SU-DHL-6 (cell line): ENCODE measurements around the gene CD5L.

ENCODE experiments used
- H2AFZ ChIP-seq: fragments of 200-600 bp; sonication (generic); 2 replicates; pipeline ENCODE4 v1.6.1; 2014; ENCODE audit warnings: low read depth, mild to moderate bottlenecking, moderate library complexity, mixed read lengths, antibody characterized with exemption, low read length; ENCODE audit not compliant: severe bottlenecking
- H3F3A ChIP-seq: fragments of 200-600 bp; shearing (Covaris generic); 2 replicates; pipeline ENCODE4 v1.6.0; 2016; ENCODE audit warnings: antibody characterized with exemption, mild to moderate bottlenecking; ENCODE audit not compliant: insufficient read depth
- H3K27ac ChIP-seq: fragments of 200-600 bp; sonication (generic); 2 replicates; pipeline ENCODE4 v1.5.1; 2016; ENCODE audit warnings: low read depth, mild to moderate bottlenecking, low read length, moderate library complexity, mixed read lengths
- H3K27me3 ChIP-seq: fragments of 200-600 bp; sonication (generic), shearing (Covaris generic); 2 replicates; pipeline ENCODE4 v1.6.0; 2014; ENCODE audit warnings: mild to moderate bottlenecking, low read length
- H3K36me3 ChIP-seq: fragments of 200-600 bp; sonication (generic); 2 replicates; pipeline ENCODE4 v1.6.1; 2014; ENCODE audit warnings: mild to moderate bottlenecking, low read length, mixed read lengths
- H3K4me2 ChIP-seq: fragments of 300-600, 200-600 bp; shearing (Covaris generic), sonication (generic); 2 replicates; pipeline ENCODE4 v1.6.0; 2014; ENCODE audit warnings: low read length, low read depth, mild to moderate bottlenecking; ENCODE audit not compliant: poor library complexity, severe bottlenecking
- H3K4me3 ChIP-seq: fragments of 200-600 bp; sonication (generic); 2 replicates; pipeline ENCODE4 v1.5.1; 2014; ENCODE audit warnings: antibody characterized with exemption, low read length, mild to moderate bottlenecking, mixed read lengths; ENCODE audit not compliant: insufficient read depth, poor library complexity, severe bottlenecking
- H3K79me2 ChIP-seq: fragments of 200-600 bp; sonication (generic); 2 replicates; pipeline ENCODE4 v1.6.1; 2014; ENCODE audit warnings: mild to moderate bottlenecking, low read length, moderate library complexity; ENCODE audit not compliant: insufficient read depth
- H3K9ac ChIP-seq: fragments of 200-600 bp; sonication (generic); 2 replicates; pipeline ENCODE4 v1.7.0; 2014; ENCODE audit warnings: mild to moderate bottlenecking, low read length
- H3K9me2 ChIP-seq: fragments of 200-600 bp; sonication (generic); replicated peaks from 2 replicates; pipeline ENCODE4 v1.6.1; 2014; ENCODE audit warnings: low read length; ENCODE audit not compliant: insufficient read depth
- H3K9me3 ChIP-seq: fragments of 200-600 bp; sonication (generic); 2 replicates; pipeline ENCODE4 v1.6.1; 2014; ENCODE audit warnings: low read length, mixed read lengths; ENCODE audit not compliant: insufficient read depth
- H4K20me1 ChIP-seq: fragments of 200-600 bp; sonication (generic); 2 replicates; pipeline ENCODE4 v1.6.1; 2014; ENCODE audit warnings: low read depth, mild to moderate bottlenecking, antibody characterized with exemption, low read length, moderate library complexity, mixed read lengths
- EZH2phosphoT487 ChIP-seq: fragments of 200-600 bp; sonication (generic), shearing (Covaris generic); conservative IDR thresholded peaks from 2 replicates; pipeline ENCODE4 v1.6.1; 2018; ENCODE audit warnings: mild to moderate bottlenecking, antibody characterized with exemption, low read length, moderate library complexity, mixed read lengths
- TF ChIP-seq, protein P1 (sequence below): fragments of 200-600 bp; sonication (generic); IDR thresholded peaks from one replicate; pipeline ENCODE4 v1.5.1; 2017; ENCODE audit warnings: antibody characterized with exemption, mild to moderate bottlenecking, low read length, moderate library complexity; ENCODE audit not compliant: insufficient read depth, poor library complexity, severe bottlenecking

Gene CD5L

DNA sequence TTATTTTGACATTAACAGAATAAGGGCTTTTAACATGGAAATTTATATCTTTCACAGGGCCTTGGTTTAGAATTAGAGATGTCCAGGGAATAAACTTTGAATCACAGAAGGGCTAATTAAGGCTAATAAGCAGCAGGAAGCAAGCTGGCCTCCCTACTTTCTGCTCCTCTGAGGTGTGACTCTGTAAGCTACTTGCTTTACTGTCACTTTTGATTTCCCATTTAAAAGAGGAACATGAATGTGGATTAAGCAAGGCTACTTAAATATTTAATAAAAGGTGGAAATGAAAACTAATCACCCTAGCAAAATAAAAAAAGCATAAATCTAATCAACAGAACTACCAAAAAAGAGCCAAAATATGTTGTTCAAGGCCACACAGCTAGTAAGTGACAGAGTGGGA is 28.9 kb upstream of the CD5L start:
- Histone ChIP-seq H4K20me1 (no peaks in the 10 kb centered on the region), H3F3A (no peaks in the 10 kb centered on the region), H3K27ac (no peak overlapping the region), H3K36me3 (no peaks in the 10 kb centered on the region), H2AFZ (no peak overlapping the region), H3K79me2 (no peaks in the 10 kb centered on the region), H3K4me2 (no peak overlapping the region), H3K27me3 (no peaks in the 10 kb centered on the region), H3K4me3 (no peak overlapping the region), H3K9me2 (no peaks in the 10 kb centered on the region), H3K9me3 (no peaks in the 10 kb centered on the region), H3K9ac (no peak overlapping the region)
- TF ChIP-seq, protein P1, sequence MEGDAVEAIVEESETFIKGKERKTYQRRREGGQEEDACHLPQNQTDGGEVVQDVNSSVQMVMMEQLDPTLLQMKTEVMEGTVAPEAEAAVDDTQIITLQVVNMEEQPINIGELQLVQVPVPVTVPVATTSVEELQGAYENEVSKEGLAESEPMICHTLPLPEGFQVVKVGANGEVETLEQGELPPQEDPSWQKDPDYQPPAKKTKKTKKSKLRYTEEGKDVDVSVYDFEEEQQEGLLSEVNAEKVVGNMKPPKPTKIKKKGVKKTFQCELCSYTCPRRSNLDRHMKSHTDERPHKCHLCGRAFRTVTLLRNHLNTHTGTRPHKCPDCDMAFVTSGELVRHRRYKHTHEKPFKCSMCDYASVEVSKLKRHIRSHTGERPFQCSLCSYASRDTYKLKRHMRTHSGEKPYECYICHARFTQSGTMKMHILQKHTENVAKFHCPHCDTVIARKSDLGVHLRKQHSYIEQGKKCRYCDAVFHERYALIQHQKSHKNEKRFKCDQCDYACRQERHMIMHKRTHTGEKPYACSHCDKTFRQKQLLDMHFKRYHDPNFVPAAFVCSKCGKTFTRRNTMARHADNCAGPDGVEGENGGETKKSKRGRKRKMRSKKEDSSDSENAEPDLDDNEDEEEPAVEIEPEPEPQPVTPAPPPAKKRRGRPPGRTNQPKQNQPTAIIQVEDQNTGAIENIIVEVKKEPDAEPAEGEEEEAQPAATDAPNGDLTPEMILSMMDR, result no peak
- TF ChIP-seq EZH2phosphoT487, result no peak

DNA sequence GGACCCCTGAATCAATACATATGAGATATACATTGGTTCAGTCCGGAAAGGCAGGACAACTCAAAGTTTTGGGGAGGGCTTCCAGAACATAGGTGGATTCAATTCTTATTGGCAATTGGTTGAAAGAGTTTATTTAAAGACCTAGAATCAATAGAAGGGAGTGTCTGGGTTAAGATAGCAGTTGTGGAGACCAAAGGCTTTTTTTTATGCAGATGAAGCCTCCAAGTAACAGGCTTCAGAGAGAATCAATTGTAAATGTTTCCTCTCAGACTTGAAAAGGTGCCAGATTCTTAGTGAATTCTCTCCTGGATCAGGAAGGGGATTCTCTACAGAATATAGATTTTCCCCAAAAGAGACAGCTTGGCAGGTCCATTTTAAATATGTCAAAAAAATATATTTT is 27.0 kb upstream of the CD5L start:
- no peak overlapping the region for H3K4me3 ChIP-seq
- no peaks in the 10 kb centered on the region for H3K27me3 ChIP-seq
- H3K79me2 ChIP-seq, result no peaks in the 10 kb centered on the region
- H3K27ac ChIP-seq, result no peak overlapping the region
- H3F3A ChIP-seq, result no peaks in the 10 kb centered on the region
- H3K4me2 ChIP-seq, result no peak overlapping the region
- no peaks in the 10 kb centered on the region for H3K9me2 ChIP-seq
- H3K9ac ChIP-seq, result no peak overlapping the region
- TF ChIP-seq, protein P1, result no peak
- TF ChIP-seq EZH2phosphoT487, result no peak
- H2AFZ ChIP-seq, result no peak overlapping the region
- H3K36me3 ChIP-seq, result no peaks in the 10 kb centered on the region
- no peaks in the 10 kb centered on the region for H3K9me3 ChIP-seq
- H4K20me1 ChIP-seq, result no peaks in the 10 kb centered on the region

DNA sequence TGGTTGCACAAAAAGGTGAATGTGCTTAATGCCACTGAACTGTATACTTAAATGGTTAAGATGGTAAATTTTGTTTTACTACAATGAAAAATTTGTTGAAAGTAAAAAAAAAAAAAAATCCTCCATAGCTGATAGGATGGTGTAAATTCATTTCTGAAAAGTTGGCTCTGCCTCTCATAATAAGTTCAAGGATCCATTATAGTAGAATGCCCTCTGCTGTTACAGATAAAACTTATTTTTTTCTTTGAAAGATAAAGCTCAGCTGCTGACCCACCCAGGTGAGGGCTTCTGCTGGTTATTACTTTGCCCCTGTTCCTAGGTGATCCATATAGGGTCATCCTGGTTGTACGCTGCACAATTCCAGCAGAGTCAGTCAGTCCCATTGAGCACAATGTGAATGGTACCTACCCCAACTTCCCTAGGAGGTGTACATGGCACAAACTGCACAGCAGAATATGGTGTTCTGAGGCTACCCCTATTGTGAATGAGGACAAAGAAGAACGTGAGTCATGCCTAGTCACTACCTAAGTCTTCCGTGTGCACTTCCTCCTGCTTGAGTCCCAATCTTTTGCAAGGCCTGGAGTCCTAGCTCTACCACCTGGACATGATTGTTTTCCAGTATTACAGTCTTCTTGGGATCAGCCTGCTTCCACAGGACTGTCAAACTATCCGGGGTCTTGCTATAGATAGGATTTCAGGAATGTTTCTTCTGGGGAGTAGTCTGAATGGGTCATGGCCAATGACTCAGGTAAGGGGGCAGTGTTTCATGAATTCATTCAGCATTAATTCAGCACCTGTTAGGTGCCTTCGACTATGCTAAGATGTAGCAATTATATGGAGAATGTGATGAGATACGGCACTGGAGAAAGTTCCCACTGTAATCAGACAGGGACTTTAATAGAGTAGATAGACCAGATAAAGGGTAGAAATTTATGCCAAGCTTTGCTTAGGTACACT is 20.8 kb upstream of the CD5L start:
- H3K79me2 ChIP-seq, result no peaks in the 10 kb centered on the region
- no peaks in the 10 kb centered on the region for H3K9me2 ChIP-seq
- TF ChIP-seq, protein P1, result no peak
- TF ChIP-seq EZH2phosphoT487, result no peak
- no peak overlapping the region for H3K4me2 ChIP-seq
- H3K36me3 ChIP-seq, result no peaks in the 10 kb centered on the region
- no peak overlapping the region for H3K27ac ChIP-seq
- H3F3A ChIP-seq, result no peaks in the 10 kb centered on the region
- H3K9me3 ChIP-seq, result no peaks in the 10 kb centered on the region
- no peaks in the 10 kb centered on the region for H3K27me3 ChIP-seq
- H3K4me3 ChIP-seq, result no peak overlapping the region
- no peak overlapping the region for H3K9ac ChIP-seq
- H2AFZ ChIP-seq, result no peak overlapping the region
- H4K20me1 ChIP-seq, result no peaks in the 10 kb centered on the region
